Inflammatory macrophage treated with lipopolysaccharide for 4 hours (primary cell): ENCODE data around the gene GOLGA2.

ENCODE experiments used
- DNase-seq: peaks from one replicate; pipeline ENCODE4 v3.0.0-alpha.2; 2020

GOLGA2 gene

DNA sequence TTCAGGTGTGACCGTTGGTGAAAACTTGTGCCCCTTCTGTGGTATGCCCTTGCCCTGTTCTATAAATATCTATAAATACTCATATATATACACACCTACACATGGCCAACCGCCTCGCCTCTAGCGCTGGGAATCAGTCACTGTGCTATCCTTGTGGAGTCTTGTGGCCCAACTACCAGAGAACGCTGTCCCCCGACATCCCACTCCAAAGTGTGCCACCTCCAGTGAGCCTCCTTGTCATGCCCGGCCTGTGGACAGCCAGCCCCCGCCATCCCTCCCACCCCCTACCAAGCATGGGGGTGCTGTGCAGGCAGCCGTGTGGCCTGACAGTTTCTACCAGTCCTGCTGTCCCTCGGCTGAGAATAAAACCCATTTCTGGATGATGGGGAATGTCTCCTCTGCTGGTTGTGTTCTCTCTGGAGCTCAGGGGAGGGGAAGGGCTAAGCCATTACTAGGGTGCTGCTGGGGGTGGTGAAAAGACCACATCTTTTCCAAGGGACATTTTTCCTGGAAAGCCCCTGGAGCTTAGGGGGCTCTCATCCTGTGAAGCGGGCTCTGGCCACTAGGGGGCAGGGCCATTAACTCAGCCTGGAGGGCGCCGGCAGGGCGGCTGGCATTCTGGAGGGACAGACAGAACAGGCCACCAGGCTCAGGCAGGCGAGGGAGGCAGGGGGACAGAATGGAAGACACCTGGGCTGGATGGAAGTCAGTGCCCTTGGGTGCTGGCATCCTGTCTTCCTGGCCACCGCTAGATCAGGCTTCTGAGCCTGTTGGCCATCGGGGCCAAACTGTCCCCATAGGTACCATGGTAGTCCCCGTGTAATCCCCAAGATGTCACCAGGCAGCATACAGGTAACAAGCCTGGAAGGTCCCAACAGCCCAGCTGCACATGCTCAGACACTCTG, 20.7 kb downstream of the GOLGA2 start:
- peak; percentile 44 for DNase-seq

DNA sequence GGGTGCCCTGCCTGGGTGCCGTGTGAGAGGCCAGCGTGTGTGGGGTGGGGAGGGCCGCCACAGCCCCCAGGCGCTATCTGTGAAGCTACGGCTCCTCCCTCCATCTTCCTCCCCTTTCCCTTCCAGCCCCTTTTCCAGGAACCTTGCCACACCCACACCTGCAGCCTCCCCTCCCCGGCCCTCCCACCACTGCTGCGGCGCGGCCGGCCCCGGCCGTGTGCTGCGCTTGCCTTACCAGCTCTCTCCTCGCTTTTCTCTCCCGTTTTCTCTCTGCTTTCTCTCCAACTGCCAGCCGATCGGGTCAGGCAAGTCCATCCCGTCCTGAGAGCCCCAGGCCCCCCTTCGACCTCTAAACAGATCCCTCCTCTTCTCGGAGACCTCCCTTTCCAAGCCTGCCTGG, 21.4 kb downstream of the GOLGA2 start:
- no peak for DNase-seq

DNA sequence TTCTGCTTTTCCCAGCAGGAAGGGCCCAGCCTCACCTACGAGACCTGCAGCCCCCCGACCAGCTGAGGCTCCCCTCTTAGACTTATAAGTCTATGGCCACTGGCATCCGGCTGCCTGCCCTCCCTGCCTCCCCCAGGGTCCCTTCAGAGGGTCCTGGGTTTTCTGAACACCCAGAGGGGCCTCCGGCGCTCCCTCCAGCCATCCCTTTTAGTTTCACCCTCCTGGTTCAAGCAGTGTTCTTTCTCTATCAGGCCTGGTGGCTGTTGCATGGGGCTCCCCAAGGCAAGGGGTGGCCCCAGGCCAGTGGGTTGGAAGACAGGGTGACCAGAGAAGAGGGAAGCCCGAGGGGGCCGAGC, 21.8 kb downstream of the GOLGA2 start:
- no peak for DNase-seq

DNA sequence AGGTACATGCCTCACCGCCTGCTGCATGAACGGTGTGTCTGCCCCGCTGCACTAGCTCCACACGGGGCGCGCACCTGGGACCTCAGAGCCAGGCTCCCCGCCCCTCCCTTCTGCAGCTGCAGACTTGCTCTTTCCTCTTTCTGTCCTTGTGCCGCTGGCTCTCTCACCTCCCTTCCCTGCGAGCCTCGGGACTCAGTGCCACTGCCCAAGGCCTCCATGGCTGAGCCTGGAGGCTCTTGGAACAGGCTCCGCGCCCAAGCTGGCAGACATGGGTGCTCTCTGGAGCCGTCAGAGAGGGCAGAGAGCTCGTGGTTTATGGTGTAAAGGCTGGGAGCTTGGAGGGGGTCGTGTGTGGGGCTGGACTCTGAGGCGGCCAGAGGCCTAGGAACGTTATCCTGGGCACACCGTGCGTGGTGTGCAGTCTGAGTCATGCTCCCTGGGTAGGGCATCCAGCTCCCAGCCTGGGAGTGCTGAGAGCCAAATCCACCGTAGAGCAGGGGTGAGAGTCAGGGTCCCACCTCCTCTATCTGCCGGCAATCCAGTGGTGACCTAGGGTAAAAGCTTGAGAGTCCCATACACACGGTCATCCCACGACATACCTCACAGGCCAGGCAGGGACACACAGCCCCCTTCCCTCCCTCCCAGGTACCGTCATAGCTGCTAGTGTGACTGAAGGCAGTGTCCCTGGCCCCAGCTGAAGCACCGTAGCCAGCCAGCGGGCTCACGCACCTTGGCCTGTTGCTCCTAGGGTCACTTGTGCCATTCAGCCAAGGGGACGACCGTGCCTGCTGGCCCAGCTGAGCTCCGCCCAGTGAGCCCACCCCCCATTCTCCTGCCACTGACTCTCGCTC, 22.4 kb downstream of the GOLGA2 start:
- DNase-seq, result no peak

DNA sequence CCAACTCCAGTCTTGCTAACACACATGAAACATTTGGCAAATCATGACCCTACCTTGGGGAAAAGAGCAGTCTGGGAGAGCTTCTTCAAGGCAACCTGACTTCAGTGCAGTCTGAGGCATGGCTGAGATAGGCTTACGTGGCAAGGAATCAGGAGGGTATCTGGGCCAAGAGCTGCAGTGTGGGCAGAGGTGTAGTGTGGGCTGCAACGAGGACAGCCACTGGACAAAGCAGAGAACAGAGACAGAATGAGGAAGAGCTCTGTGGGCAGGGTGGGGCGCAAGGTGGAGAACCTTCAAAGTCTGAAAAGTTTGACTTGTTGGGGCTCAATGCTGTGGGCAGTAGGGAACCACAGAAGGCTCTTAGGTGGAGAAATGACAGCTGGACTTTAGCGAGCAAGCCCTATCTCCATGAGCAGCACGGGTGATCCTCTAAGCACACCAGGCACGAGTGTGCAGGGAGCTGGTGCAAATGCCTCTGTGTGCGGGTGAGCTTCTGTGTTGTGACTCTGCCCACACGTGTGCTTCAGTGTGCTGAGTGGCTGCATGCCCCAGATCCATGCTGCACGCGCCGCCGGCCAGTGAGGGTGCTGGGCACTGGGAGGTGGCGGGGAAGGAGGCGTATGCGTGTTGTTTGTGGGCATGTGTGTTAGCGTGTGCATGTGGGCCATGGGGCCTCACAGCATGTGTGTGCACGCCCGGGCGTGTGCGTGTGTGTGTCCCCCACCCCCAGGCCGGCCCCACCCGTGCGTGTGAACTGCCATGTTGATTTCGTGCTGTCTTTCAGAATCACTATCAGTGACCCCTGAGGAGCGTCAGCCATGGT, 23.3 kb downstream of the GOLGA2 start:
- no peak for DNase-seq

DNA sequence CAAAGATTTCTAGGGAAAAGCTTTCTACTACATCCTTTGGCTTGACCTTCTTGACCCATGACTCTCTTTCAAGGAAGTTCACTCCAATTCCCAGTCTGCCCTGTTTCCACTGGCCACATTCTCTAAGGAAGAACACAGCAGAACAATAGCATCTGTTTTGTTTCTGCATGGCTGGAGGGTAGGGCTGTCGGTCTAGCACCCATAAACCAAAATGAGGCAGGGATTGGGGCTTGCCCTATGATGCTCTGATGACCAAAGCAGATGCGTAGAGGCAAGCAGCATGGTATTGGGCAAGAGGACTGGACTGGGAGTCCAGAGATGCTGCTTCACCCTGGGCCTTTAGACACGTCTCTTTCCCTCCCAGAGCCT, 24.1 kb downstream of the GOLGA2 start:
- no peak for DNase-seq

DNA sequence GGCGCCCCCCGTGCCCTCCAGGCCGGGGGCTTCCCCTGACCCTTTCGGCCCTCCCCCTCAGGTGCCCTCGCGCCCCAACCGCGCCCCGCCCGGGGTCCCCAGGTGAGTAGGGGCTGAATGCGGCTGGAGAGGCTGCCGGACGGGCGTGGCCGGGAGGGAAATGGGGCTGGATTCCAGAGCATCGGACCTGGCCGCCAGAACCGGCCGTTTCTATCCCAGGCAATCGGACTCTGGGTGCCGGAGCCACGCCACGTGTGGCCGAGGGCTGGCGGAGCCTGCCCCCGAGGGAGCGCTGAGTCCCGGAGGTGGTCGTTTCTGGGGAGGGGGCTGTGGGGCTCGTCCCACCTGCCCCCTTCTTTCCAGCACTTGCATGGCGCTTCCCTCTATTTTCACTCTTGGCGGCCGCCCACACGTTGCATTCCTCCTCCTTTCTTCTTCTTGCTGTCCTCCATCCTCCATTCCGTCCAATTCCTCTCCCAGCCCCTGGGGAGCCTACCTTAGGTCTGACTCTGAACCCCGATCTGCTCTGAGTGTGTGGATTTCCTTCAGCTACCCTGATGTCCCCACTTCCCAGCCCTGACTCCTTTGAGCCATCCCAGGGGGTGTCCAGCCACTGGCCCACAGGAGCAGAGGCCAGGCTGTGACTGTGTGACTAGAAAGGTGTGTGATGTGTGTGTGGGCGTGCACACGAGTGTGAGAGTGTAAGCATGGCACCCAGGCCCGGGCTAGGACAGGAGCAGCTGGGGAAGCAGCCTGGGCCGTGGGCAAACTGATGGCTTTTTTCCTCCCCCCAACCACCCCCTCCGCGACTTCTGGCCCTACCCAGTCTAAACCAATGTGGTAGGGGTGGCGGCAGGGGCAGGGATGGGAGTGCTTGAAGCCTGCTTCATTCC, 24.7 kb downstream of the GOLGA2 start:
- no peak for DNase-seq

DNA sequence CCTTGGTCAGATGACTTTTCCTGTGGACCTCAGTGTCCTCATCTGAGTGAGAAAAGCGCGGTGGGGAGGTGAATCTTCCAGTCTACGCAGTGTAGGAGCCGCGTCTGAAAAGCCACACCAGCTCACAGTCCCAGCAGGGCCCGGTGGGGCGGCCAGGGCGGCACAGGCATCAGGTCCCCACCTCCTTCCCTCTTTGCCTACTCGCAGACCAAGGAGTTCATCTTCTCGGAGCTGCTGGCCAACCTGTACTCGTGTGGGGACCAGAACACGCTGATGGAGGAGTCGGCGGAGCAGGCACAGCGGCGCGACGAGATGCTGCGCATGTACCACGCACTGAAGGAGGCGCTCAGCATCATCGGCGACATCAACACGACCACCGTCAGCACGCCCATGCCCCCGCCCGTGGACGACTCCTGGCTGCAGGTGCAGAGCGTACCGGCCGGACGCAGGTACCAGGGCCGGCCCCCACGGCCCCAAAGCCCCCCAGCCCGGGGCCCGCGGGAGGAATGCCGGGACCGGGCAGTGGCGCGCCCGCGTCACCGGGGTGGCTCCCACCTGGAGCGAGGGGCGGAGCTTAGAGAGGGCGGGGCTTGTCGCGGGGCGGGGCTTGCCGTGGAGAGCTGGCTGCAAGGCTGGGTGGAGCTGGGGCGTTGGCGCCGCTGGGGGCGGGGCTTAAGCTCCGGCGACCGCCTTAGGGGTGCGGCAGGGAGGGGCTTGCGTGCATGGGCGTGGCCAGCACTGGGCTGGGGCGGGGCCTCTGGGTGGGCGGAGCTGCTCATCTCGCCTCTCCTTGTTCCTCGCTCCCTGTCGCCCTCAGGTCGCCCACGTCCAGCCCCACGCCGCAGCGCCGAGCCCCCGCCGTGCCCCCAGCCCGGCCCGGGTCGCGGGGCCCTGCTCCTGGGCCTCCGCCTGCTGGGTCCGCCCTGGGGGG, 25.6 kb downstream of the GOLGA2 start:
- DNase-seq, result peak; percentile 88

DNA sequence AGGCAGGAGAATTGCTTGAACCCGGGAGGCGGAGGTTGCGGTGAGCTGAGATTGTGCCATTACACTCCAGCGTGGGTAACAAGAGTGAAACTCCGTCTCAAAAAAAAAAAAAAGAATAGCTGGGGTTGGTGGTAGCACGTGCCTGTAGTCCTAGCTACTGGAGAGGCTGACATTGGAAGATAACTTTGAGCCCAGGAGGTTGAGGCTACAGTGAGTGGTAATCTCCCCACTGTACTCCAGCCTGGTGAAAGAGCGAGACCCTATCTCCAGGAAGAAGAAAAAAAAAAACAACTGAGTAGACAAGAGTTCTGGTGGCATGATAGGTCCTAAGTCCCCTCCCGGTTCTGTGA, 26.3 kb downstream of the GOLGA2 start:
- DNase-seq, result no peak

DNA sequence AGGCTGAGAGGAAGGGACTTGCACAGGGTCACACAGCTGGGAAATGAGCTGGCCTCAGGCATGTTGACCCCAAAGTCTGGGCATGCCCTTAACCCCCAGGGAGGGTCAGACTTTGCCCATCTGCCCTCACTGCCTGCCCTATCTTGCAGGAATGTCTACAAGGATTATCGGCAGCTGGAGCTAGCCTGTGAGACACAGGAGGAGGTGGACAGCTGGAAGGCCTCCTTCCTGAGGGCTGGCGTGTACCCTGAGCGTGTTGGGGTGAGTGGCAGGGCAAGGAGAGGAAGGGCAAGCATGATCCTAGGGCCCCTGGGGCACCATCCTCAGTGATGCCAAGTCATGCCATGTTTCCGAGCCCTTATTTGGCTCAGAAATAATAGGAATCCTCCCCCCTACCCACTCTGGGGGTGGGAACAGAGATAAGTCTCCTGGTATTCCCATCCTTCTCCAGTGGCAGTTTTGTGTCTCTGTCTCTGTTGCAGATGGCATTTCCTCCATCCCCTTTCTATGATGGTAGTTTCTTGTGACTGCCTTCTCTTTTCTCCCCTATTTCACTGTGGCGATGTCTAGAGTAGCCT, 28.5 kb downstream of the GOLGA2 start:
- DNase-seq, result no peak

DNA sequence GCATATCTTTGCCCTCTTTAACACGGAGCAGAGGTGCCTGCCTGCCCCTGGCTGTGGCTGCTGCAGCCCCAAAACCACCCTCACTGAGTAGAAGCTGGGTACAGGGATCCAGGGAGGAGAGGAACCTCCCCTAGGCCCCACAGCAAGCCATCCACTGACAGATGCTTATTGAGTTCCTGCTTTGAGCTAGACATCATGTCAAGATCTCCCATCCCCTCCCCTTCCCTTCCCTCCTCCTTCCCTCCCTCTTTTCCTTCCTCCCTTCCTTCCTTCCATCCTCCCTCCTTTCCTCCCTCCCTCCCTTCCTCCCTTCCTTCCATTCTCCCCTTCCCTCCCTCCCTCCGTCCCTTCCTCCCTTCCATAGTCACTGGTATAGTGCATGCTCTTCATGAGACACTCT, 29.3 kb downstream of the GOLGA2 start:
- DNase-seq, result no peak

DNA sequence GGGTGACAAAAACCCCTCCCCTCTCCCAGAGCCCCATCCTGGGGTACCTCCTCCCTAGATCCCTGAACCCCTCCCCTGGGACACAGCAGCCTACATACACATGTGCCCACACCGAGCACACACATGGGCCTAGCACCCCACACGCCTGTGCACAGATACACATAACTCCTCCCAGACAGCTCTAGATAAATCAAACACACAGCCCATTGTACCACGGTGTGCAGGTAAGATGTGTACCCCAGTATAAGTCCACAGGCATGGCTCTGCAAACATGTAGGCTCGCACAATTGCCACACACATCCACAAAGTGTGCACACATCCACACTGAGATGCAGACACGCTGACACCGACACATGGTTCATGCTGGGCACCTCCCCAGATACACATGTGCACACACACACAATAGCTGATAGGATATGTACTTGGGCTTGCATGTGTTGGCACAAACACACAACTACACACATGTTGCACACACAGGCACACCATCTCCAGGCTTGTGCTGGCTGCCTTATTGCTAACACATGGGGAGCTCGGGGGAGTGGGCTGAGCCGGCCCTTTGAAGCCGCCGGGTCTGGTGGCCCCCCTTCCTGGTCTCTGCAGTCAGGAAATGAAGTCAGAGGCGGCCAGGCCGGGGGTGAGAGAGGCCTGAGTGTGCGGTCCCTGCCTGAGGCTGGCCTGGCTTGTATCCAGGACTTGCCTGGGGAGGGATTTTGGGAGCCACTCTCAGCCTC, 30.2 kb downstream of the GOLGA2 start:
- no peak for DNase-seq

DNA sequence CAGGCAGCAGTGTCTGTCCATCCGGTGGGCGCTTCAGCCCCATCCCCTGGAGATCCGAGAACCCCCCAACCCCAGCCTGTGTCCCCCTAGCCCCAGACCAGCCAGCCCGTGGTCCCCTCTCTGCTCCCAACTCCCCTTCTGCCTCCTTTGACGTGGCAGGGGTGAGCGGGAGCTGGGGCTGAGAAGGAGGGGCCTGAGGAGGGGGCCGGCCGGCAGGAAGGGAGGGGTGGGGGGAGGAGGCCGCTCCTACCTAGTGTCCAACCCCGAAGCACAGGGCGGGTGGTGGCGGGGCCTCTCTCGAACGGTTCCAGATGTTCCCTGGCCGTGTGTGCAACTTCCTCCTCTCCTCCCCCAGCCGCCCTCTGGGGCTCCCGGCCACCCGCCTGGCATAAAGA, 31.0 kb downstream of the GOLGA2 start:
- peak; percentile 38 for DNase-seq

DNA sequence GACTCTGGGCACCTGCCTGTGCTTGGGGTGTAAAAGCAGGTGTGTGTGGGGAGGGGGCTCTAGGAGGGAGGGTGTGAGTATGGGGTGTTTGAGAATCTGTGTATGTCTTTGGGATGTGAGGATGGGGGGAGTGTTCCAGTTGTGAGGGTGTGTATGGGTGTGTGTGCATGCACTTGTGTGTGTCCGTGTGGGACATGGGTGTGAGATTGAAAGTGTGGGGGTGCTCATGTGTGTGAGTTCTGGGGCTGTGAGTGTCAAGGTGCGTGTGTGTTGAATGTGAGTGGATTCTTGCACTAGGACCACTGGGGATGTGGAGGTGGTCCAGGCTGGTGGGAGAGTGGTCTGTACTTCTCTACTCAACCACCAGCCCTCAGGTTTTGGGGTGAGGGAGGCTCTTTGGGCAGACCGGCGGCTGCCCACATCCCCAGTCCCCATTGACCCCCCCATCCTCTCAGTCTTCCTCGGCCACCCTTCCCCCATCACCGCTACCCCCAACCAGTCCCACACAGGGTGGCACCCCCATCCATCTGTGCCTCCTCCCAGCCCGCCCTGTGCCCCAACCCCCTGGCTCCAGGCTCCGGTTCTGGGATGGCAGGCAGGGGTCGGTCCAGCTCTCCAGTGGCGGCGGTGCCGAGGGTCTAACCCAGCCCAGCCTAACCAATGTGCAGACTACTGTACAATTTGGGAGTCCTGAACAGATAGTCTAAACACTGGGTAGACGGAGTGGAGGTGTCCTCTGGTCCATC, 31.5 kb downstream of the GOLGA2 start:
- no peak for DNase-seq

DNA sequence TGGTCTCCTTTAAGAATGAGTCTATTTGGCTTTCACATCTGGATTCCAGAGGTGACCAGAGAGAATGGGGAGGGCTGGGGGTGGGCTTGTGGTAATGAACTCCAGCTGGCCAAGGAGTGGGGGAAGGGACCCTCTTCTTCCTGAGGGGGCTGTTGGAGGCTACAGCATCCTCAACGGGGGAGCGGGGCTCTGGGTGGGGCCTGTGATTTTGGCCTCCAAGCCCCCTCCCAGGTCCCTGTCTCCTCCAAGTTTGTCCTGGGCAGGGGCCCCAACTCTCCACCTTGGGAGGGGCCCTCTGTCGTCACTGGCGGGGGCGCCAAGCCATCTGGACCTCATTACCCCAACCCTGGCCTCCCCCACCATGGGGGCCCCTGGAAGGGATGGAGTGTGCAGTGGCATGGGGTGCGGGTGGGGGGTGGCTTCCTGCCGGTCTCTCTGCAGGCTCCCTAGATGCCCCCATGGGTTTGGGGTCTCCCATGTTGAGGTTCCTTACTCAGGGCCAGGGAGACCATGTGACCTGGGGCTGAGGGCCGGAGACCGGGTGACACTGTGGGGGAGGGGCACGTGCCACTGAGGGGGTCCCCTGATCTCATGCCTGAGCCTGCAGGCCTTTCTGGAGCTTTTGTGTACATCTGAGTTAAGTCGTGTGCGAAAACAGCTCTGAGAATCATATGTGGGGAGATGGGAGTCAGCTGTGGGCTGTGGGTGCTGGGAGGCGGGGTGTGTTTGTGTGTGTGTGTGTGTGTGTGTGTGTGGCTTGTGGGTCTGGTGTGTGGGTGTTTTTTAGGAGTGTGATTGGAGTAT, 32.4 kb downstream of the GOLGA2 start:
- DNase-seq, result no peak

DNA sequence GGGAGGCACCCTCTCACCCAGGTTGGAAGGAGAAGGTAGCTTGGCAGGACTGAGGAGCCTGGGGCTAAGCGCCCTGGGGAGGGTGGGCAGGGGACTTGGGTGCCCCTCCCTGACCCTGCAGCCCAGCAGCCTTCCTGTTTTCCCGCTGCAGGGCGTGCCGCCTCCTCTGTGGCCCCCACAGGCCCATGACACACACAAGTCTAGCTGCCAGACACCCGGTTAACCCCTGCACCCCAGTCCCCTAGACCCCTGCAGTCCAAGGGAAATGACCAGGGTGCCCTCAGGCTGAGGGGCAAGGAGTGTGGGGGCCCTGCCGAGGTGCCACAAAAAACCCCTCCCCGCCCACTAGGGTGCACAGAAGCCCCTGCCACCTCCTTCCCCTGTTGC, 33.0 kb downstream of the GOLGA2 start:
- no peak for DNase-seq

DNA sequence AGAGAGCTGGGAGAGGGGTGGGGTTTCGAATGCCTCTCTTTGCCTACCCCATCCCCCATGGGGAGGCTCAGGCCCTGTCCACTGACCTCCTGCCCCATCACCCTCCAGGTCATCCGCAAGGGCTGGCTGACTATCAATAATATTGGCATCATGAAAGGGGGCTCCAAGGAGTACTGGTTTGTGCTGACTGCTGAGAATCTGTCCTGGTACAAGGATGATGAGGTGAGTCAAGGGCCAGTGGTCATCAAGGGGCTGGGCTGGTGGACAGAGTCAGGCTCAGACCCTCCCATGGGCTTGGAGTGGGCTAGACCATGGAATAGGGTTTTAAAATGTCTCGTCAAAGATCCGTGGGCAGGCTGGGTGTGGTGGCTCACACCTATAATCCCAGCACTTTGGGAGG, 33.7 kb downstream of the GOLGA2 start:
- no peak for DNase-seq

DNA sequence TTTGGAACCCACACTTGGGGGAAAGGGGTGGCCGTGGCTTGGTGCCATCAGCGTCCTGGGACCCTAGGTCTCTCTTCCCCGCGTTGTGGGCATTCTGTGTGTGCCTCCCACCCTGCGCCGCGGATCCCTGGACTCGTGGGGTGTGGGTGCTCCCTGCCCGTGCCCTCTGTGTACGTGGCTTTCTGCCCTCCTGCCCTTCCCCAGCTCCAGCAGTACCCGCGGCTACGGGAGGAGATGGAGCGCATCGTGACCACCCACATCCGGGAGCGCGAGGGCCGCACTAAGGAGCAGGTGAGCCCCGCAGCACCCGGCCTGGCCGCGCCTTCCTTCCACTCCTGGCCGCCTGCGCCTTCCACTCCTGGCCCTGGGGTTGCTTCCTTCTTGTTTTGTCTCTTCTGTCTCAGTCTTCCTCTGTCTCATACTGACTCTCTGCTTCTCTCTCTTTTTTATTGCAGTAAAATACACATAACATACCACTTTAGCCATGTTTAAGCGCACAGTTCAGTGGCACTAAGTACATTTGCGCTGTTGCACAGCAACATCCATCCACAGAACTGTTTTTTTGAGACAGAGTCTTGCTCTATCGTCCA, 41.9 kb downstream of the GOLGA2 start:
- DNase-seq, result no peak
